Stimulated activated CD8-positive, alpha-beta memory T cell treated with anti-CD3 and anti-CD28 coated beads, Interleukin-15, amount 100 ng/mL, for 4 hours (primary cell): ENCODE data around the gene TPO.
"Not testable (repeated sequence)": the region's sequence is repeated elsewhere in the genome, so short reads cannot be mapped to it uniquely, and the experiment has no call there.

ENCODE experiments used
- DNase-seq, 2 donors: peaks; one replicate each; pipeline ENCODE4 v3.0.0-alpha.2; 2020; ENCODE audit warnings: low read depth in 2 of 2

Gene TPO

DNA sequence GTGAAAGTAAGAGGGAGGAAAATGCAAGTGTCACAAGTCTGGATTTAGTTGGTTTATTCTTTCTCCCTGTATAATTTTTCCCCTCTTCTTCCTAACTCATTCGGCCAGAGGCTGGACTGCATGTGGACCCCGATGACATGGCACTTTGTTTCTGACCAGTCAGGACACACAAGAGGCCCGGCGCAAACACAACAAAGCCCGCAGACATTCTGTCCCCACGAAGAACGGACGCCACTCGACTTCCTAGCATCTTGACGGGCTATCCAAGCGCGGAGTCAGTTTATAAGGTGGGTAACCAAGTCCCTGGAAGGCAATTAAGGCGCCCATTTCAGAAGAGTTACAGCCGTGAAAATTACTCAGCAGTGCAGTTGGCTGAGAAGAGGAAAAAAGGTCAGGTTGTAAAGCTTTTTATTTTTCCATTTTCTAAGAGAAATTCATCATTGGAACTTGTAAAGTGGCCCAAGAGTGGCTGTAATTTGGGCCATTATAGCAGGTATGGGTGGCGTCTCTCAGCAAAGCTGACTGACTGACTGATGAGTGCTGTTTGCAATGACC is at the start of gene TPO:
TSS of gene TPO (plus strand) at position 308 of the 555 bp plus-strand sequence. CDS start 946 bp downstream, outside the sequence.
- no peak for DNase-seq

DNA sequence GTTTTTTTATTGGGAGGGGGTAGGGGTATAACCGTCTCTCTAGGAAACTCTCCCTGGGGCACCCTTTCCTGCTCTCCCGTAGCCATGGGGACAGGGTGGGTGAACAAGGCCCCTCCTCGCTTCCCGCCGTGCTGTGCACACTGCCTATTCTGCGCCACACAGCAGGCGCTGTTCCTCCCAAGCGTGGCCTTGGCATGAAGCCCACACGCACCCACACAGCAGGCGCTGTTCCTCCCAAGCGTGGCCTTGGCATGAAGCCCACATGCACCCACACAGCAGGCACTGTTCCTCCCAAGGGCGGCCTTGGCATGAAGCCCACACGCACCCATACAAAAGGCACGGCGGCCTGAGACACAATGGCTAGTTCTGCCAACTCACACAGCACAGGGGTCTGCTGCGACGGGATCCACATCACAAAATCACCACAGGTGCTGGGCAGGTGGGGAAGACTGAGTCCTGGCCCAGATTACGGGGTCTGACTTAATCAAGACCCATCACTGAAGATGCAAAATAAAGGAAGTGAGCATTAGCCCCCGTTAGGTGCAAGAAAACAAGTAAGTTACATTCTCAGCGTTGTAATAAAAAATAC is 46.6 kb upstream of the TPO start:
- no peak for DNase-seq

- no peak for DNase-seq
Measured at GRCh38 chr2:1367601-1368000, 45.7 kb upstream of the TPO start.

GRCh38 chr2:1369905-1370304 is 43.4 kb upstream of the TPO start:
- no peak for DNase-seq

GRCh38 chr2:1370461-1370860 is 42.8 kb upstream of the TPO start:
- DNase-seq = no peak

GRCh38 chr2:1371082-1371481 is 42.2 kb upstream of the TPO start:
- no peak for DNase-seq

GRCh38 chr2:1373830-1374229 is 39.4 kb upstream of the TPO start:
- no peak for DNase-seq

- no peak for DNase-seq
Measured at GRCh38 chr2:1374287-1374686, 39.0 kb upstream of the TPO start.

DNA sequence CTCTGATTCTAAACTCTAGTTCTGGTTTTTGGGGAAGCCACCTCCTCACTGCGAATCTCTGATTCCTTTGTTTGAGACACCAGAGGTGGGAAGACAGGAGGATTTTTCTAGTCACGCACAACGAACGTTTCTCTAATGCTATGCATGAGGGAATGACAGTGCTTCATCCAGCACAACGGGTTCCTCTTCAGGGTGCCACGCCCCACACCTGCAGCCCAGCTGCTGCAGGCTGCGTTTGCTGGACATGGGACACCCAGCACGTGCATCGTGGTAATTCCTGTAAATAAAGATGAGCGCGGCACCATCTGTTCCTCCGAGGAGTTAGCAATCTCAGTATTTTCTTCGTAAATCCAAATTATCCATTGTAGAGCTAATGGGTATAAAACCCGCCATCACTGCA is 37.5 kb upstream of the TPO start:
- no peak for DNase-seq

- DNase-seq = no peak
Measured at GRCh38 chr2:1377473-1377872, 35.8 kb upstream of the TPO start.

- DNase-seq = no peak
Measured at GRCh38 chr2:1378456-1379150, 34.7 kb upstream of the TPO start.

- DNase-seq = no peak
Measured at GRCh38 chr2:1381644-1382043, 31.6 kb upstream of the TPO start.

DNA sequence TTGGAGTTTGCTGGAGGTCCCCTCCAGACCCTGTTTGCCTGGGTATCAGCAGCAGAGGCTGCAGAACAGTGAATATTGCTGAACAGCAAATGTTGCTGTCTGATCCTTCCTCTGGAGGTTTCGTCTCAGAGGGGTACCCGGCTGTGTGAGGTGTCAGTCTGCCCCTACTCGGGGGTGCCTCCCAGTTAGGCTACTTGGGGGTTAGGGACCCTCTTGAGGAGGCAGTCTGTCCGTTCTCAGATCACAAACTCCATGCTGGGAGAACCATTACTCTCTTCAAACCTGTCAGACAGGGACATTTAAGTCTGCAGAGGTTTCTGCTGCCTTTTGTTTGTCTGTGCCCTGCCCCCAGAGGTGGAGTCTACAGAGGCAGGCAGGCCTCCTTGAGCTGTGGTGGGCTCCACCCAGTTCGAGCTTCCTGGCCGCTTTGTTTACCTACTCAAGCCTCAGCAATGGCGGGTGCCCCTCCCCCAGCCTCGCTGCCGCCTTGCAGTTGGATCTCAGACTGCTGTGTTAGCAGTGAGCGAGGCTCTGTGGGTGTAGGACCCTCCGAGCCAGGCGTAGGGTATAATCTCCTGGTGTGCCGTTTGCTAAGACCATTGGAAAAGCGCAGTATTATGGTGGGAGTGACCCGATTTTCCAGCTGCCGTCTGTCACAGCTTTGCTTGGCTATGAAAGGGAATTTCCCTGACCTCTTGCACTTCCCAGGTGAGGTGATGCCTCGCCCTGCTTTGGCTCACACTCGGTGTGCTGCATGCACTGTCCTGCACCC is 25.1 kb upstream of the TPO start:
- not testable (repeated sequence) for DNase-seq

DNA sequence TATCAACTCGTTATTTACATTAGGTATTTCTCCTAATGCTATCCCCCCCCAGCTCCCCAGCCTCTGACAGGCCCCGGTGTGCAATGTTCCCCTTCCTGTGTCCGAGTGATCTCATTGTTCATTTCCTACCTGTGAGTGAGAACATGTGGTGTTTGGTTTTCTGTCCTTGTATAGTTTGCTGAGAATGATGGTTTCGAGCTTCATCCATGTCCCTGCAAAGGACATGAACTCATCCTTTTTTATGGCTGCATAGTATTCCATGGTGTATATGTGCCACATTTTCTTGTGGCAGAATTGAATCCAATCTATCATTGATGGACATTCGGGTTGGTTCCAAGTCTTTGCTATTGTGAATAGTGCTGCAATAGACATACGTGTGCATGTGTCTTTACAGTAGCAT is 23.1 kb upstream of the TPO start:
- DNase-seq = not testable (repeated sequence)

- DNase-seq = no peak
Measured at GRCh38 chr2:1393321-1393720, 19.9 kb upstream of the TPO start.

- DNase-seq = no peak
Measured at GRCh38 chr2:1394709-1395408, 18.4 kb upstream of the TPO start.

DNA sequence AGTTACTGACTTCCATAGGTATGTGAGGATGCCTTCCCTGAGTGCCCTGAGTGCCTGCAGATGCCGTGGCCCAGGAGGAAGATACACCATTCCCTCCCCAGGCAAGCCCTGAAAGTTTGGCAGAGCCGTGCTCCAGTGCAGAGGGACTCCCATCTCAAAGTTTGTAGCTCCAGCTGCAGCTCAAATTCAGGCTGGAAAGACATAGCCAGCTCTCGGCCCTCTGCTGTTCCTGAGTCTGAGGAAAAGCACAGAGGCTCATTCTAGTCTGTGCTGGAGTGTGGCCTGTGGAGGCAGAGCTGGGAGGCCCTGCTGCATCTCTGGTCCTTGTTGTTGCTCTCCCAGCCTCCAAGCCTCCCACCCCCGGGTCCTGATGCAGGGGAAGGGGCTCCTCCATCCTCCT is 15.9 kb upstream of the TPO start:
- no peak for DNase-seq

- no peak for DNase-seq
Measured at GRCh38 chr2:1398191-1398590, 15.1 kb upstream of the TPO start.

DNA sequence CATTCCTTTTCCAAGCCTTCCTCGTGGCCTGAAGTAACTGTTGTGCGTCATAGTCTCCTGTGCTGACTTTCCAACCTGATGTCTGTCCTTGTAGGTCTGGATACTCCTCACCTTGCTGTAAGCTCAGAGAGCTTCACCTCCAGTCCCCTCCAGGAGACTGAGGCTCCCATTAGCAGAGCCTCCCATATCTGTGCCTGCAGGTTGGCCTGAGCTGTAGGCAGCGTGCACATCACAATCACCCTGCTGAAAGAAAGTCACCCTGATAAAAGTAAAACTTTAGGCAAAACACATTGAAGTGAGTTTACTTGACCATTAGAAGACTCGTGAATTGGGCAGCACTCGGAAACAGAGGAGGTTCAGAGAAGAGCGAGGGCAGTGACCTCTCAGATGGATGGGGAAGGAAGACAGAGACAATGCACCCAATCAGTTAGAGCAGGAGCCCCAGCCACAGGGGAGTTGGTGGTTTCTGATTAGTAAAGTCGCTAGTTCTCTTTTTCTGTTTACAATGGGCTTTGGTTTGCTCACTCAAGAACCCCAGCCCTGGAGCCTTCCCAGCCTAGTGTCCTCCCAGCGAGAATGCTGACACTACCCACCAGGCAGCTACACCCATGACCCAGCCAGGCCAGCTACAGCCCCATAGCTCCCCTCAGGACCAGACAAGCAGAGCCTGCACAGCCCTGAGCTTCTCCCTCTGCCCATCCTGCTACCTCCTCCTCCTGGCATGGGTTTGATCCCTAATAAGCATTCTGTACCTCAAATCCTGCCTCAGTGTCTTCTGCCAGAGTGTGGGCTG is 12.1 kb upstream of the TPO start:
- DNase-seq = no peak

DNA sequence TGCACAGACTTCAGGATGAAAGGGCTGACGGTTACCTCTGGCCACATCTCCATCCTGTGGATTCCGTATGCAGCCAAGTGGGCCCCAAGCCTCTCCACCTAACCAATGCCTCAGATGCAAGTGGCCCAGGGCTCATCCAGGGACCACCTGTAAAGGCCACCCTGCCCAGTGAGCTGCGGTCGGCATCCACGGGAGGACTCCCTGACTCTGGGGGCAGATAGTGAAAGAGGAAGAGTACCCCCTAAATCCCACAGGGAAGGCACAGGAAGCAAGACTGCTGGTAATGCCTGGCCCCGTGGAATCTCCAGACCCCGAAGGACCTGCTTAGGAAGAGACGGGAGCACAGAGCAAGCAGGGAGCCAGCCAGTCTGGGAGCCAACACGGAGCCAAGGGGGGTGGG is 11.2 kb upstream of the TPO start:
- no peak for DNase-seq

DNA sequence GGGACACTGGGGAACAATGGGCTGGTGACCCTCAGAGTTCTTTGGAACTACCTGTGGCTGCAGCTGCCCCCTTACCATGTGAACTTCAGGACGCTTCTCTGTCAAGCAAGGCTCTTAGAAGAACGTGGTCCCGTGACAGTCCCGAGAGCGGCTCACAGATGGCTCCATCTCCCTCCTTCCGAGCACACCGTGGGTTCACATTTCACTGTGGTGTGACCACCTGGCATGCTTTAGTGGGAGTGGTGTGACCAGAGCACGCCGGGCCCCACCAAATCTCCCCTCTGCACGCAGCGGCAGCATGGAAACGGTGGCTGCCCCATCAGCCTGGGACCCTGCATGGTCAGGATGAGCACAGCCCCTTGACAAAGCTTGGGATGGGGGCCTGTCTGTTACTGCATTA is 9.7 kb upstream of the TPO start:
- DNase-seq = no peak
